Parietal lobe (tissue), 2 donors: ENCODE data around the gene TMEM259. TPM values are rescaled to one million over a fixed set of nuclear protein-coding genes. Genes with fewer than 3 reads are reported as not detected.

ENCODE experiments used
- small RNA-seq: library from RNA; depleted of rRNA; stranded (forward); fragments of <200 nt; gene quantifications from one replicate; pipeline ENCODE3, GENCODE V24; 2014; ENCODE audit warnings: low replicate concordance
- total RNA-seq: library from RNA; depleted of rRNA; stranded (reverse); fragments of >200 nt; gene quantifications from one replicate; pipeline ENCODE4 v1.2.3, GENCODE V29; 2014

The TMEM259 gene
- total RNA-seq = 59.8 TPM

GRCh38 chr19:1020868-1021425 lies at the start of gene TMEM259:
Gene TMEM259 (minus strand): TSS chr19:1021123. CDS start chr19:1020996, 127 bp downstream.

DNA sequence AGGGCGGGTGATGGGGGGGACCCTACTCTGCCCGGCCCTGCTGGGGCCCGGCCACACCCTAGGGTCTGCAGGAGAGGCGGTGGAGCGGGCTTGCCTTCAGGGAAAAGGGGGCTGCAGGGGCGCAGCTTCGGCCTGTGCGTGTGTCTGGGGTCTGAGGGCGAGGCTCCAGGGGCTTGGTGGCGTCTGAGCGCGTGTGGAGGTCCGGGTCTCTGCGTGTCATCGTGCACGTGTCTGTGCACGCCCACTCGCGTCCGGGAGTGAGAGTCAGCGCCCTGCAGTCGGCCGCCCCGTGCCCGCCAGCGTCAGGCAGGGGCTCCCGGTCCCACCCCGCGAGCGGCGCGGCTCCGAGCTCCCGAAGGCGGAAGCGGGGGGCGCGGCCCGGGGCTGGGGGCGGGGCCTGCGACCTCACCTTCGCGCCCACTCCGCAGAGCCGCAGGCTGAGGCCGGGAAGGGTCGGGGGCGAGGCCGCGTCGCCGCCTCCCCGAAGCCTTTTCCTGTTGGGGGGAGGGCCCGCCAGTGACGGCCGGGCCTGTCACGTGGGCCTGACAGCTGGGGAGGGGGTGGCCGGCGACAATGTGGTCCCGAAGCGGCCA lies 45.9 kb upstream of the TMEM259 start, which contains the start of gene ARHGAP45:
Gene ARHGAP45, plus strand, starts transcription at position 420 of the 593 bp plus-strand sequence. CDS start 239 bp downstream, outside the sequence.

GRCh38 chr19:1039646-1040475 lies 18.9 kb upstream of the TMEM259 start, which contains the start of gene ABCA7:
Gene ABCA7 (plus strand): TSS chr19:1040107. CDS start chr19:1041362, 1,255 bp downstream.

DNA sequence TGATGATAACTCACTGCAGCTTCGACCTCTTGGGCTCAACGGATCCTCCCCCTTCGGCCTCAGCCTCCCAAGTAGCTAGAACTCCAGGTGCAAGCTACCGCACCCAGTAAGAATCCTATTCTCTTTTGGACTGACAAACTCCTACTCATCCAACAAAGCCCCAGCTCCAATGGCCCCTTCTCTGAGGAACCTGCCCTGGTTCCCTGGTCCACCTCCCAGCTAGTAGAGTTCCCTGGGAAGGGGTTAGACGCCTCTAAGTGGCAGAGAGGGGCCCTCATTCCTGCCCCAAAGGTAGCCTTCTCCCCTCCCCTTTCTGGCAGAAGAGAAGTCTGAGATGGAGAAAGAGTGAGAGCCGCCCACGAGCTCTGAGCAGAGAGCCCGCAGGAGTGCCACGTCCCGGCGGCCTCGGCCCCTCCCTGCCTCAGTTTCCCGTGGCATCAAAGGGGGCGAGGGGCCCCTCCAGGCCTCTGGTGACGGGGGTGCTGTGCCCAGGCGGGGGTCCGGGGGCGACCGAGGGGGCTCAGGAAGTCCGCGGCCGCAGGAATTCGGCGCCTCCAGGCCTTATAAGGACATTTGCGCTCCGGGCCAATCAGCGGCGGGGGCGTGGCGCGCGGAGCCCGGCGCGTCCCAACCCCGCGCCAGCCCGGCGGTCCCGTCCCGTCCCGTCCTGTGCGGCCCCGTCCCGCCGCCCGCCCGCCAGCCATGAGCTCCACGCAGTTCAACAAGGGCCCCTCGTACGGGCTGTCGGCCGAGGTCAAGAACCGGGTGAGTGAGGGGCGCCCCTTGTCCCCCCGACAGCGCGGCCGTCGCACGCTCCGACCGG lies 5.2 kb upstream of the TMEM259 start, which contains the start of gene CNN2:
Gene CNN2, plus strand, starts transcription at position 649 of the 823 bp plus-strand sequence. Its CDS starts 54 bp downstream, at position 703.

DNA sequence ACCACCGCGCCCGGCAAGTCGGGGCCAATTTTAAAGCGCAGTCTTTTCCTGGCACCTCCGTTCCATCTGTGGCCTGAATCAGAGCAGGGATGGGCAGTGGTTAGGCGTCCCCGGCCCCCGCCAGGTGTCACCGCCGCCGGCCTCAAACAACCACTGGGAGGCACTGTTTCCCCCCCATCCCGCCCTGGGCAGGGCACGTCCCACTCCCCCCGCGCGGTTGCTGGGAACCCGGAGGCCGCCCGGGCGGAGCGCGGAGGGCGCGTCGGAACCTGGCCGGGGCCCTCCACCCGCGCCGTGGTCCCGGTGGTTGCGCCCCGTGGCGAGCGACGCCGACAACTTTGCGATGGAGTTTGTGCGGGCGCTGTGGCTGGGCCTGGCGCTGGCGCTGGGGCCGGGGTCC lies 20.8 kb downstream of the TMEM259 start, which contains the start of gene GRIN3B:
Gene GRIN3B, plus strand, starts transcription at position 325 of the 400 bp plus-strand sequence. Its CDS starts 19 bp downstream, at position 344.

GRCh38 chr19:984165-984967 lies 36.6 kb downstream of the TMEM259 start, which contains the start of gene WDR18:
Gene WDR18 (plus strand): TSS chr19:984345. CDS start chr19:984354, 9 bp downstream.

Small RNA genes lying within 50 kb of the gene (small RNA-seq; reads per million reads assigned to genes)
- not detected for gene RNU6-2

Other genes starting within 250 kb of the TMEM259 start
- gene PTBP1, start 223.7 kb downstream of the TMEM259 start, total RNA-seq = 60.7 TPM
- 98.3 TPM for gene PLPPR3, start 199.2 kb downstream of the TMEM259 start, total RNA-seq
- gene AZU1, start 193.3 kb downstream of the TMEM259 start, total RNA-seq = 0.94 TPM
- 0.94 TPM for gene PRTN3, start 180.1 kb downstream of the TMEM259 start, total RNA-seq
- gene ELANE, start 168.8 kb downstream of the TMEM259 start, total RNA-seq = not detected
- 0.31 TPM for gene CFD, start 161.5 kb downstream of the TMEM259 start, total RNA-seq
- 35.4 TPM for gene MED16, start 127.9 kb downstream of the TMEM259 start, total RNA-seq
- gene RNU6-9, start 127.6 kb downstream of the TMEM259 start, total RNA-seq = not detected
- 29.1 TPM for gene R3HDM4, start 107.9 kb downstream of the TMEM259 start, total RNA-seq
- gene KISS1R, start 103.8 kb downstream of the TMEM259 start, total RNA-seq = not detected
- 11.3 TPM for gene ARID3A, start 95.1 kb downstream of the TMEM259 start, total RNA-seq
- 36.0 TPM for gene WDR18, start 36.8 kb downstream of the TMEM259 start, total RNA-seq
- not detected for gene GRIN3B, start 20.7 kb downstream of the TMEM259 start, total RNA-seq
- gene RNU6-2, start 399 bp upstream of the TMEM259 start, total RNA-seq = not detected
- gene CNN2, start 5.5 kb upstream of the TMEM259 start, total RNA-seq = 6.3 TPM
- gene ABCA7, start 19.0 kb upstream of the TMEM259 start, total RNA-seq = 4.4 TPM
- gene ARHGAP45, start 46.0 kb upstream of the TMEM259 start, total RNA-seq = 2.8 TPM
- gene POLR2E, start 74.3 kb upstream of the TMEM259 start, total RNA-seq = 37.6 TPM
- 107 TPM for gene GPX4, start 82.9 kb upstream of the TMEM259 start, total RNA-seq
- 8.1 TPM for gene SBNO2, start 153.1 kb upstream of the TMEM259 start, total RNA-seq
- gene STK11, start 184.7 kb upstream of the TMEM259 start, total RNA-seq = 43.2 TPM
- 15.3 TPM for gene CBARP, start 216.9 kb upstream of the TMEM259 start, total RNA-seq
- 15.7 TPM for gene ATP5F1D, start 220.6 kb upstream of the TMEM259 start, total RNA-seq
- 24.4 TPM for gene MIDN, start 227.5 kb upstream of the TMEM259 start, total RNA-seq
- gene CIRBP, start 248.2 kb upstream of the TMEM259 start, total RNA-seq = 380 TPM